ENCODE measurements around the gene SIRT3. TPM values are rescaled to one million over a fixed set of nuclear protein-coding genes. Genes with fewer than 3 reads are reported as not detected.

SIRT3 gene
- total RNA-seq, 1 experiment from 2014 or later: 19.2 TPM

DNA sequence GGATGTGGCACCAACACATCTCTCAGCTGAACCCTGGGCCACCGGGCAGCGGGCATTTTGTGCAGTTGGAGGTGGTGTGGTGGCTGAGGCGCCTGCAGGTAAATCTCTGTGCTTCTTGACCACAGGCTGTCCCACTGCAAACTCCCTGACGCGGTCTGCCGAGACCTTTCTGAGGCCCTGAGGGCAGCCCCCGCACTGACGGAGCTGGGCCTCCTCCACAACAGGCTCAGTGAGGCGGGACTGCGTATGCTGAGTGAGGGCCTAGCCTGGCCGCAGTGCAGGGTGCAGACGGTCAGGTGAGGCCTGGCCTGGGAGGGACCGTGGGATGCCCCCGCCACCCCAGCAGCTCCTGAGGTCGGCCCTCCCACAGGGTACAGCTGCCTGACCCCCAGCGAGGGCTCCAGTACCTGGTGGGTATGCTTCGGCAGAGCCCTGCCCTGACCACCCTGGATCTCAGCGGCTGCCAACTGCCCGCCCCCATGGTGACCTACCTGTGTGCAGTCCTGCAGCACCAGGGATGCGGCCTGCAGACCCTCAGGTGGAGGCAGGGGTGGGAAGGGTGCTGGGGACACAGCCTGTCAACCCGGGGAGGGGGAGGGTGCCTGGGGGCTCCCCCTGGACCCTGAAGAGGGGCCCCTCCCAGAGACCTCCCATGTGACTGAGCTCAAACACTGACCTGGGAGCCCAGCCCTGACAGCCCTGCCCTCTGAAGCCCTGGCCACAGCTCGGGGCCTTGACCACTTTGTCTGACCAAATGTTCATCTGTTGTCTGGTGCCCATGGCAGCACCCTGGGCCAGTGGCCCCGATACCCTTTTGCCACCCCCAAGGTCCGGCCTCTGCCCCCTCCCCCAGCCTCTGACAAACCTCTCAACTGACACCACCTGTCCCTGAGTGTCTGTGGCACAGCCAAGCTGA lies 48.2 kb upstream of the SIRT3 start:
- H3K36me3 Mint-ChIP-seq (ENCODE audit: insufficient read depth, unreplicated experiment): peaks cover 5% of the 10 kb centered on the region
- intact Hi-C loops (cut with micrococcal nuclease; ENCODE audit: unreplicated experiment): no loop called here
- no peak overlapping the region for H3K27ac Mint-ChIP-seq (ENCODE audit: unreplicated experiment)
- DNase-seq: no peak
- peaks cover 83% of the 10 kb centered on the region for H3K27me3 Mint-ChIP-seq (ENCODE audit: unreplicated experiment)
- TF ChIP-seq, protein P1, sequence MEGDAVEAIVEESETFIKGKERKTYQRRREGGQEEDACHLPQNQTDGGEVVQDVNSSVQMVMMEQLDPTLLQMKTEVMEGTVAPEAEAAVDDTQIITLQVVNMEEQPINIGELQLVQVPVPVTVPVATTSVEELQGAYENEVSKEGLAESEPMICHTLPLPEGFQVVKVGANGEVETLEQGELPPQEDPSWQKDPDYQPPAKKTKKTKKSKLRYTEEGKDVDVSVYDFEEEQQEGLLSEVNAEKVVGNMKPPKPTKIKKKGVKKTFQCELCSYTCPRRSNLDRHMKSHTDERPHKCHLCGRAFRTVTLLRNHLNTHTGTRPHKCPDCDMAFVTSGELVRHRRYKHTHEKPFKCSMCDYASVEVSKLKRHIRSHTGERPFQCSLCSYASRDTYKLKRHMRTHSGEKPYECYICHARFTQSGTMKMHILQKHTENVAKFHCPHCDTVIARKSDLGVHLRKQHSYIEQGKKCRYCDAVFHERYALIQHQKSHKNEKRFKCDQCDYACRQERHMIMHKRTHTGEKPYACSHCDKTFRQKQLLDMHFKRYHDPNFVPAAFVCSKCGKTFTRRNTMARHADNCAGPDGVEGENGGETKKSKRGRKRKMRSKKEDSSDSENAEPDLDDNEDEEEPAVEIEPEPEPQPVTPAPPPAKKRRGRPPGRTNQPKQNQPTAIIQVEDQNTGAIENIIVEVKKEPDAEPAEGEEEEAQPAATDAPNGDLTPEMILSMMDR (IDR thresholded peaks at IDR 0.05; ENCODE audit: unreplicated experiment): no peak
- H3K4me3 Mint-ChIP-seq (ENCODE audit: low read depth, unreplicated experiment): no peak overlapping the region
- BruUV-seq (replicated peaks): no TSS peak
- CTCF ChIA-PET: no interaction called here
- H3K4me1 Mint-ChIP-seq (ENCODE audit: low read depth, unreplicated experiment): peaks cover 9% of the 10 kb centered on the region
- no peaks in the 10 kb centered on the region for H3K9me3 Mint-ChIP-seq (ENCODE audit: low read depth, unreplicated experiment)

DNA sequence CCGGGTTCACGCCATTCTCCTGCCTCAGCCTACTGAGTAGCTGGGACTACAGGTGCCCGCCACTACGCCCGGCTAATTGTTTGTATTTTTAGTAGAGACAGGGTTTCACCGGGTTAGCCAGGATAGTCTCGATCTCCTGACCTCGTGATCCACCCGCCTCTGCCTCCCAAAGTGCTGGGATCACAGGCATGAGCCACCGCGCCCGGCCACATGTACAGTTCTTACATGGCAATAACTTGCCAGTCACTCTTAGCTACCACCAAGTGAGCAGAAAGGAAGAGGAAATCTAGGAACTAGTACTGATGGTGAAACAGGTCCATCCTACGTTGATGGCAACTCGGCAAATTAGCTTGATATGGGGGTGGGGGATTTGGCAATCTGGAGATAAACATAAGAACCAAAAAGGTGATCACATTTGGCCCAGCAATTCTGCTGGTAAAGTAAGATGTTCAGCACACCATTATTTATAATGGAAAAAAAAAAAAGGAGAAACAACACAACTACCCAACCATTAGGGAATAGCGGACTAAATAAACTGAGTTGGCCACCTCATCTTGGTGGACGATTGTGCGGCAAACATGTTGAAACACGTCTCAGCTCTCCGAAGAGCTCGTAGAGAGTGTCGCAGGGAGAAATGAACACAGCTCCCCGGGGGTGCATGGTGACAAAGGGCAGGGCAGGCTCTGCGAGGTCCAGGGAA lies 47.4 kb upstream of the SIRT3 start:
- CTCF ChIA-PET: interaction anchor here (0.5 kb wide), 1 partner anchor 62 kb away, joined by 3 read pairs; no protein-coding TSS in a partner anchor
- no TSS peak for BruUV-seq (replicated peaks)
- TF ChIP-seq, protein P1 (IDR thresholded peaks at IDR 0.05; ENCODE audit: unreplicated experiment): no peak
- H3K27ac Mint-ChIP-seq (ENCODE audit: unreplicated experiment): no peak overlapping the region
- peaks cover 9% of the 10 kb centered on the region for H3K4me1 Mint-ChIP-seq (ENCODE audit: low read depth, unreplicated experiment)
- no peak for DNase-seq
- intact Hi-C loops (cut with micrococcal nuclease; ENCODE audit: unreplicated experiment): no loop called here
- peaks cover 90% of the 10 kb centered on the region for H3K27me3 Mint-ChIP-seq (ENCODE audit: unreplicated experiment)
- no peak overlapping the region for H3K4me3 Mint-ChIP-seq (ENCODE audit: low read depth, unreplicated experiment)
- H3K9me3 Mint-ChIP-seq (ENCODE audit: low read depth, unreplicated experiment): no peaks in the 10 kb centered on the region
- peaks cover 5% of the 10 kb centered on the region for H3K36me3 Mint-ChIP-seq (ENCODE audit: insufficient read depth, unreplicated experiment)

- Mint-ChIP-seq H3K27ac (ENCODE audit: unreplicated experiment) (no peak overlapping the region), H3K9me3 (ENCODE audit: low read depth, unreplicated experiment) (no peaks in the 10 kb centered on the region), H3K27me3 (ENCODE audit: unreplicated experiment) (peaks cover 90% of the 10 kb centered on the region), H3K36me3 (ENCODE audit: insufficient read depth, unreplicated experiment) (no peaks in the 10 kb centered on the region), H3K4me1 (ENCODE audit: low read depth, unreplicated experiment) (peaks cover 4% of the 10 kb centered on the region), H3K4me3 (ENCODE audit: low read depth, unreplicated experiment) (no peak overlapping the region)
- CTCF ChIA-PET: no interaction called here
- no TSS peak for BruUV-seq (replicated peaks)
- DNase-seq: no peak
- intact Hi-C loops (cut with micrococcal nuclease; ENCODE audit: unreplicated experiment): no loop called here
- TF ChIP-seq, protein P1 (IDR thresholded peaks at IDR 0.05; ENCODE audit: unreplicated experiment): no peak
Measured at GRCh38 chr11:282630-283360, 46.7 kb upstream of the SIRT3 start.

- no peaks in the 10 kb centered on the region for H3K9me3 Mint-ChIP-seq (ENCODE audit: low read depth, unreplicated experiment)
- TF ChIP-seq, protein P1 (IDR thresholded peaks at IDR 0.05; ENCODE audit: unreplicated experiment): no peak
- H3K36me3 Mint-ChIP-seq (ENCODE audit: insufficient read depth, unreplicated experiment): no peaks in the 10 kb centered on the region
- intact Hi-C loops (cut with micrococcal nuclease; ENCODE audit: unreplicated experiment): no loop called here
- H3K4me1 Mint-ChIP-seq (ENCODE audit: low read depth, unreplicated experiment): no peaks in the 10 kb centered on the region
- no peak overlapping the region for H3K27ac Mint-ChIP-seq (ENCODE audit: unreplicated experiment)
- DNase-seq: no peak
- peaks cover 90% of the 10 kb centered on the region for H3K27me3 Mint-ChIP-seq (ENCODE audit: unreplicated experiment)
- no peak overlapping the region for H3K4me3 Mint-ChIP-seq (ENCODE audit: low read depth, unreplicated experiment)
- CTCF ChIA-PET: no interaction called here
- no TSS peak for BruUV-seq (replicated peaks)
Measured at GRCh38 chr11:282171-282570, 46.0 kb upstream of the SIRT3 start.
